COLO829 (cell line): ENCODE measurements around the gene CRYBG3.
A peak's percentile ranks its signal among the peaks of the same experiment; 100 is the strongest.
"Not testable (repeated sequence)": the region's sequence is repeated elsewhere in the genome, so short reads cannot be mapped to it uniquely, and the experiment has no call there.

Source experiments
- DNase-seq: peaks from one replicate; pipeline ENCODE4 v3.0.0; 2012; ENCODE audit warnings: low spot score

Gene CRYBG3

GRCh38 chr3:97821774-97822358 lies at the start of gene CRYBG3:
TSS of gene CRYBG3 (plus strand) at chr3:97822011. CDS start at chr3:97822207, 196 bp downstream.
- peak; percentile 77 for DNase-seq

GRCh38 chr3:97772926-97773325 lies 48.9 kb upstream of the CRYBG3 start:
- no peak for DNase-seq

- no peak for DNase-seq
These were observed 43.7 kb upstream of the CRYBG3 start for GRCh38 chr3:97778152-97778551.

GRCh38 chr3:97793420-97794019 lies 28.3 kb upstream of the CRYBG3 start:
- DNase-seq: peak; percentile 50

- no peak for DNase-seq
These were observed 25.9 kb upstream of the CRYBG3 start for GRCh38 chr3:97795951-97796350.

- no peak for DNase-seq
These were observed 17.3 kb upstream of the CRYBG3 start for GRCh38 chr3:97804471-97804870.

GRCh38 chr3:97810779-97811390 lies 10.9 kb upstream of the CRYBG3 start:
- DNase-seq: no peak

- DNase-seq: no peak
These were observed 6.5 kb upstream of the CRYBG3 start for GRCh38 chr3:97815149-97815917.

GRCh38 chr3:97816811-97817210 lies 5.0 kb upstream of the CRYBG3 start:
- DNase-seq: no peak

- DNase-seq: no peak
These were observed 3.8 kb upstream of the CRYBG3 start for GRCh38 chr3:97817965-97818364.

- no peak for DNase-seq
These were observed 1.0 kb upstream of the CRYBG3 start for GRCh38 chr3:97820780-97821179.

GRCh38 chr3:97821287-97821773 lies 481 bp upstream of the CRYBG3 start:
- DNase-seq: no peak

- peak; percentile 33 for DNase-seq
These were observed 556 bp downstream of the CRYBG3 start for GRCh38 chr3:97822359-97822775.

GRCh38 chr3:97823046-97824004 lies 1.5 kb downstream of the CRYBG3 start:
- DNase-seq: no peak

GRCh38 chr3:97825101-97825500 lies 3.3 kb downstream of the CRYBG3 start:
- no peak for DNase-seq

- DNase-seq: peak; percentile 50
These were observed 6.1 kb downstream of the CRYBG3 start for GRCh38 chr3:97827741-97828471.

GRCh38 chr3:97829198-97829597 lies 7.4 kb downstream of the CRYBG3 start:
- no peak for DNase-seq

- no peak for DNase-seq
These were observed 8.8 kb downstream of the CRYBG3 start for GRCh38 chr3:97830638-97831037.

GRCh38 chr3:97831140-97831539 lies 9.3 kb downstream of the CRYBG3 start:
- no peak for DNase-seq

GRCh38 chr3:97833184-97833583 lies 11.4 kb downstream of the CRYBG3 start:
- not testable (repeated sequence) for DNase-seq

- no peak for DNase-seq
These were observed 13.9 kb downstream of the CRYBG3 start for GRCh38 chr3:97835761-97836160.
